A549 (cell line): ENCODE measurements around the gene MTCL1. TPM values are rescaled to one million over a fixed set of nuclear protein-coding genes. Genes with fewer than 3 reads are reported as not detected.

Source experiments
- ATAC-seq, 2 experiments: fragments of 200-7000 bp in 1 of 2; fragments of >200 bp in 1 of 2; cut with Nextera tagmentation in 1 of 2; cut with Tn5 transposase in 1 of 2; 3 replicates each; pipeline versions ENCODE4 v1.8.0 to v1.9.1; 2018 to 2020; ENCODE audit warnings: mild to moderate bottlenecking in 1 of 2, moderate library complexity in 1 of 2
- CTCF ChIA-PET: fragments of 300-600 bp; sonication (Branson Sonifier 250); formaldehyde crosslinking; extraction: SDS; loops from one replicate; lab custom pipeline; 2021; ENCODE audit warnings: antibody characterized with exemption, inconsistent platforms; lab: Yijun Ruan, JAX
- POLR2A ChIA-PET: fragments of 350-600 bp; formaldehyde crosslinking; extraction: SDS; loops from one replicate; lab custom pipeline; 2021; ENCODE audit warnings: antibody characterized with exemption, inconsistent platforms; lab: Yijun Ruan, JAX
- DNase-seq, 2 experiments: peaks; one replicate each; pipeline versions ENCODE4 v3.0.0 to v3.0.0-alpha.2; 2011 to 2016; ENCODE audit warnings: low read depth in 1 of 2, low spot score in 1 of 2
- FAIRE-seq: peaks from 2 replicates; lab custom pipeline; 2011; peaks lifted over from hg19 to GRCh38; lab: Jason Lieb, UNC
- H3K27ac ChIP-seq, 2 experiments: fragments of >200 bp; sonication (Bioruptor Twin); formaldehyde crosslinking; 3 replicates each; pipeline ENCODE4 v1.5.1; 2016 to 2017
- H3K4me1 ChIP-seq: fragments of >200 bp; sonication (Bioruptor Twin); formaldehyde crosslinking; 3 replicates; pipeline ENCODE4 v1.6.1; 2016
- H3K4me2 ChIP-seq: fragments of >200 bp; sonication (Bioruptor Twin); formaldehyde crosslinking; 3 replicates; pipeline ENCODE4 v1.6.1; 2016
- H3K4me3 ChIP-seq: fragments of >200 bp; sonication (Bioruptor Twin); formaldehyde crosslinking; 3 replicates; pipeline ENCODE4 v1.5.1; 2016
- H3K9me3 ChIP-seq: fragments of >200 bp; sonication (Bioruptor Twin); formaldehyde crosslinking; 3 replicates; pipeline ENCODE4 v1.6.1; 2016
- CHD4 ChIP-seq: fragments of 200-600 bp; sonication (generic); IDR thresholded peaks from 2 replicates; pipeline ENCODE4 v1.6.1; 2016; ENCODE audit warnings: antibody characterized with exemption, mild to moderate bottlenecking, borderline replicate concordance
- E2F6 ChIP-seq: IDR thresholded peaks from 2 replicates; pipeline ENCODE4 v1.6.1; 2012; ENCODE audit warnings: low read depth, borderline replicate concordance
- EHF ChIP-seq: fragments of 250-450 bp; sonication (Bioruptor Pico); IDR thresholded peaks from 2 replicates; pipeline ENCODE4 v1.5.0; 2020; ENCODE audit warnings: mild to moderate bottlenecking
- EHMT2 ChIP-seq: fragments of 200-600 bp; sonication (generic); IDR thresholded peaks from 2 replicates; pipeline ENCODE4 v1.6.1; 2016; ENCODE audit warnings: antibody characterized with exemption, low read depth, mild to moderate bottlenecking, moderate library complexity
- HEYL ChIP-seq: fragments of 250-450 bp; sonication (Bioruptor Pico); IDR thresholded peaks from 2 replicates; pipeline ENCODE4 v1.8.0; 2021; ENCODE audit warnings: mild to moderate bottlenecking, moderate library complexity
- HOXA7 ChIP-seq: fragments of 250-450 bp; sonication (Bioruptor Pico); IDR thresholded peaks from 2 replicates; pipeline ENCODE4 v1.5.0; 2020; ENCODE audit warnings: mild to moderate bottlenecking, moderate library complexity
- JUNB ChIP-seq: fragments of >200 bp; sonication (Bioruptor Twin); formaldehyde crosslinking; IDR thresholded peaks from 2 replicates; pipeline ENCODE4 v1.6.1; 2016
- KDM1A ChIP-seq: fragments of 200-600 bp; sonication (generic); IDR thresholded peaks from 2 replicates; pipeline ENCODE4 v1.6.1; 2016; ENCODE audit warnings: low read depth, mild to moderate bottlenecking
- KDM5A ChIP-seq: fragments of 200-600 bp; sonication (generic); IDR thresholded peaks from 2 replicates; pipeline ENCODE4 v1.6.1; 2016; ENCODE audit warnings: antibody characterized with exemption, mild to moderate bottlenecking
- MAZ ChIP-seq: fragments of 150-350 bp; IDR thresholded peaks from 2 replicates; pipeline ENCODE4 v1.6.1; 2014; ENCODE audit warnings: antibody characterized with exemption, low read depth, low read length, borderline replicate concordance
- NFE2L2 ChIP-seq: fragments of 150-350 bp; conservative IDR thresholded peaks from 2 replicates; pipeline ENCODE4 v1.6.1; 2014; ENCODE audit warnings: low read length
- NR3C1 ChIP-seq: fragments of >200 bp; sonication (Bioruptor Twin); formaldehyde crosslinking; IDR thresholded peaks from 3 replicates; pipeline ENCODE4 v1.6.1; 2017
- PHF8 ChIP-seq: fragments of 200-600 bp; sonication (generic); IDR thresholded peaks from 2 replicates; pipeline ENCODE4 v1.6.1; 2016; ENCODE audit warnings: low read depth, mild to moderate bottlenecking, antibody characterized with exemption, moderate library complexity, borderline replicate concordance
- POLR2AphosphoS2 ChIP-seq: conservative IDR thresholded peaks from 2 replicates; pipeline ENCODE4 v1.6.1; 2012; ENCODE audit warnings: low read length, improper control_type of control experiment, inconsistent platforms
- RARB ChIP-seq: fragments of 250-450 bp; sonication (Bioruptor Pico); IDR thresholded peaks from 2 replicates; pipeline ENCODE4 v1.8.0; 2021; ENCODE audit warnings: mild to moderate bottlenecking, moderate library complexity
- RCOR1 ChIP-seq: fragments of 150-350 bp; IDR thresholded peaks from 2 replicates; pipeline ENCODE4 v1.6.1; 2014; ENCODE audit warnings: antibody characterized with exemption, low read length, low read depth
- RFX5 ChIP-seq: fragments of 450-650 bp; IDR thresholded peaks from 2 replicates; pipeline ENCODE4 v1.7.1; 2014; ENCODE audit warnings: antibody characterized with exemption, mild to moderate bottlenecking, moderate library complexity
- RNF2 ChIP-seq: fragments of 200-600 bp; sonication (generic); IDR thresholded peaks from 2 replicates; pipeline ENCODE4 v1.6.1; 2016; ENCODE audit warnings: low read depth, mild to moderate bottlenecking, antibody characterized with exemption, moderate library complexity, borderline replicate concordance
- SMC3 ChIP-seq: fragments of >200 bp; sonication (Bioruptor Twin); formaldehyde crosslinking; IDR thresholded peaks from 3 replicates; pipeline ENCODE4 v1.6.1; 2018; ENCODE audit warnings: inconsistent platforms
- SREBF2 ChIP-seq: fragments of 450-650 bp; IDR thresholded peaks from 2 replicates; pipeline ENCODE4 v1.6.1; 2014; ENCODE audit warnings: mild to moderate bottlenecking, moderate library complexity
- TP53 ChIP-seq: fragments of 250-450 bp; sonication (Bioruptor Pico); IDR thresholded peaks from 2 replicates; pipeline ENCODE4 v1.5.0; 2021; ENCODE audit warnings: mild to moderate bottlenecking, moderate library complexity
- USF2 ChIP-seq: fragments of 450-650 bp; IDR thresholded peaks from 2 replicates; pipeline ENCODE4 v1.6.1; 2014; ENCODE audit warnings: antibody characterized with exemption
- ZC3H11A ChIP-seq: fragments of 450-650 bp; IDR thresholded peaks from 2 replicates; pipeline ENCODE4 v1.6.1; 2014; ENCODE audit warnings: antibody characterized with exemption, mild to moderate bottlenecking
- ZSCAN20 ChIP-seq: fragments of 250-450 bp; sonication (Bioruptor Pico); IDR thresholded peaks from 2 replicates; pipeline ENCODE4 v1.8.0; 2022; ENCODE audit warnings: mild to moderate bottlenecking, moderate library complexity
- WGBS: methylation state at CpG from one replicate; pipeline ENCODE4 v1.1.6; 2017; ENCODE audit errors: missing lambda C conversion rate; 5-methylcytosine and 5-hydroxymethylcytosine counted together
- polyA plus RNA-seq, 4 experiments: library from polyadenylated mRNA; depleted of rRNA in 3 of 4; stranded (reverse); fragments of >200 nt; fragmentation: RNase III in 1 of 4; extraction: RNeasy Plus Mini Kit Qiagen cat#74134 plus additional on column Dnase treatment in 1 of 4; gene quantifications; 2 replicates in 3 of 4; 3 replicates in 1 of 4; pipeline ENCODE4 v1.2.3, GENCODE V29; 2011 to 2017
- TF ChIP-seq, protein P1 (sequence below): fragments of 250-450 bp; sonication (Bioruptor Pico); IDR thresholded peaks from 2 replicates; pipeline ENCODE4 v1.5.0; 2021; ENCODE audit warnings: mild to moderate bottlenecking, moderate library complexity, borderline replicate concordance
- TF ChIP-seq, protein P2 (sequence below): IDR thresholded peaks from 2 replicates; pipeline ENCODE4 v1.6.1; 2012
- TF ChIP-seq, protein P3 (sequence below): fragments of 150-350 bp; IDR thresholded peaks from 2 replicates; pipeline ENCODE4 v1.6.1; 2014; ENCODE audit warnings: low read depth, mild to moderate bottlenecking, low read length
- TF ChIP-seq, protein P4 (sequence below): IDR thresholded peaks from 2 replicates; pipeline ENCODE4 v1.6.1; 2012

The MTCL1 gene
- polyA plus RNA-seq, 2 of the 4 experiments (the other 2 are of a cell fraction) = 44.4 to 49.6 TPM

DNA sequence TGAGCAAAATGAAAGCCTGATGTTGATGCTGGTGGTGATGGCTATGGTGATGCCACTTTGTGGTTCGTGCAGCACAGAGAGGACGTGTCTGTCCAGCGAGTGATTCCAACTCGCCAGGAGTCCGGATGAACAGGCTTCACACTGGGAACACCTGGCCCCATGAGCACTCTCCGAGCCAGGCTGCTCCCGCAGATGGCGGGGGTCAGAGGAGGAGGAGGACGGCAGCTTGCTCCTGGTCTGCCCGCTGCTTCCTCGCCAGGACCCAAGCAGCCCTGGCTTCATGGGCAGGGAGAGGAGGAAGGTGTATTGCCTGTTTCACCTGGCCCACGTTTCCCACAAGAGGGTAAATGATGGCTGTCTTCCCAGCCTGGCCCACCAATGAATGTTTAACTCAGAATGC lies 121.6 kb downstream of the MTCL1 start:
- FAIRE-seq (no peak), ATAC-seq (no peak), DNase-seq (no peak)
- H3K4me3 ChIP-seq = no peak overlapping the region
- H3K9me3 ChIP-seq = no peaks in the 10 kb centered on the region
- WGBS = 86% methylated on average over 6 of the region's 12 CpGs
- H3K4me2 ChIP-seq = no peak overlapping the region
- peak overlapping the region in 1 of 2 experiments; percentile 28; a peak in 1 of 6 replicates for H3K27ac ChIP-seq
- peaks cover 9% of the 10 kb centered on the region; the same call in 1 of the 3 replicates for H3K4me1 ChIP-seq
- ChIA-PET CTCF (interaction anchor here (1.0 to 2.1 kb wide), 3 partner anchors 11 to 161 kb away, joined by 3 to 5 read pairs (median 5); no protein-coding TSS in a partner anchor), POLR2A (no interaction called here)
- TF ChIP-seq POLR2AphosphoS2 (no peak), E2F6 (no peak), HEYL (no peak), MAZ (no peak), EHMT2 (no peak), KDM1A (no peak), HOXA7 (CRISPR knock-in tag) (no peak), USF2 (no peak), PHF8 (no peak), RCOR1 (no peak), JUNB (no peak), ZSCAN20 (no peak), SMC3 (no peak)
- TF ChIP-seq, protein P1, sequence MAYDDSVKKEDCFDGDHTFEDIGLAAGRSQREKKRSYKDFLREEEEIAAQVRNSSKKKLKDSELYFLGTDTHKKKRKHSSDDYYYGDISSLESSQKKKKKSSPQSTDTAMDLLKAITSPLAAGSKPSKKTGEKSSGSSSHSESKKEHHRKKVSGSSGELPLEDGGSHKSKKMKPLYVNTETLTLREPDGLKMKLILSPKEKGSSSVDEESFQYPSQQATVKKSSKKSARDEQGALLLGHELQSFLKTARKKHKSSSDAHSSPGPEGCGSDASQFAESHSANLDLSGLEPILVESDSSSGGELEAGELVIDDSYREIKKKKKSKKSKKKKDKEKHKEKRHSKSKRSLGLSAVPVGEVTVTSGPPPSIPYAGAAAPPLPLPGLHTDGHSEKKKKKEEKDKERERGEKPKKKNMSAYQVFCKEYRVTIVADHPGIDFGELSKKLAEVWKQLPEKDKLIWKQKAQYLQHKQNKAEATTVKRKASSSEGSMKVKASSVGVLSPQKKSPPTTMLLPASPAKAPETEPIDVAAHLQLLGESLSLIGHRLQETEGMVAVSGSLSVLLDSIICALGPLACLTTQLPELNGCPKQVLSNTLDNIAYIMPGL (CRISPR knock-in tag) = no peak
- TF ChIP-seq, protein P2, sequence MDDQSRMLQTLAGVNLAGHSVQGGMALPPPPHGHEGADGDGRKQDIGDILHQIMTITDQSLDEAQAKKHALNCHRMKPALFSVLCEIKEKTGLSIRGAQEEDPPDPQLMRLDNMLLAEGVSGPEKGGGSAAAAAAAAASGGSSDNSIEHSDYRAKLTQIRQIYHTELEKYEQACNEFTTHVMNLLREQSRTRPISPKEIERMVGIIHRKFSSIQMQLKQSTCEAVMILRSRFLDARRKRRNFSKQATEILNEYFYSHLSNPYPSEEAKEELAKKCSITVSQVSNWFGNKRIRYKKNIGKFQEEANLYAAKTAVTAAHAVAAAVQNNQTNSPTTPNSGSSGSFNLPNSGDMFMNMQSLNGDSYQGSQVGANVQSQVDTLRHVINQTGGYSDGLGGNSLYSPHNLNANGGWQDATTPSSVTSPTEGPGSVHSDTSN = no peak
- TF ChIP-seq, protein P3, sequence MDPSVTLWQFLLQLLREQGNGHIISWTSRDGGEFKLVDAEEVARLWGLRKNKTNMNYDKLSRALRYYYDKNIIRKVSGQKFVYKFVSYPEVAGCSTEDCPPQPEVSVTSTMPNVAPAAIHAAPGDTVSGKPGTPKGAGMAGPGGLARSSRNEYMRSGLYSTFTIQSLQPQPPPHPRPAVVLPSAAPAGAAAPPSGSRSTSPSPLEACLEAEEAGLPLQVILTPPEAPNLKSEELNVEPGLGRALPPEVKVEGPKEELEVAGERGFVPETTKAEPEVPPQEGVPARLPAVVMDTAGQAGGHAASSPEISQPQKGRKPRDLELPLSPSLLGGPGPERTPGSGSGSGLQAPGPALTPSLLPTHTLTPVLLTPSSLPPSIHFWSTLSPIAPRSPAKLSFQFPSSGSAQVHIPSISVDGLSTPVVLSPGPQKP = no peak
- TF ChIP-seq, protein P4, sequence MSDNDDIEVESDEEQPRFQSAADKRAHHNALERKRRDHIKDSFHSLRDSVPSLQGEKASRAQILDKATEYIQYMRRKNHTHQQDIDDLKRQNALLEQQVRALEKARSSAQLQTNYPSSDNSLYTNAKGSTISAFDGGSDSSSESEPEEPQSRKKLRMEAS = no peak

GRCh38 chr18:8828300-8828699 lies 122.9 kb downstream of the MTCL1 start:
- CTCF ChIA-PET = no interaction called here
- H3K27ac ChIP-seq = peak overlapping the region in 1 of 2 experiments; percentile 64; a peak in 2 of 6 replicates
- DNase-seq = no peak
- H3K9me3 ChIP-seq = no peaks in the 10 kb centered on the region
- H3K4me3 ChIP-seq = no peak overlapping the region
- 90% methylated on average over 7 of the region's 7 CpGs for WGBS
- FAIRE-seq = no peak
- no peak for ATAC-seq
- H3K4me2 ChIP-seq = no peak overlapping the region
- H3K4me1 ChIP-seq = peaks cover 9% of the 10 kb centered on the region; the same call in 1 of the 3 replicates
- POLR2A ChIA-PET = no interaction called here
- TF ChIP-seq SREBF2 (no peak), RARB (CRISPR knock-in tag) (no peak), USF2 (no peak), KDM5A (no peak), EHF (no peak), RNF2 (no peak), ZC3H11A (no peak), EHMT2 (no peak), TP53 (no peak), RFX5 (no peak), CHD4 (no peak), NFE2L2 (no peak), MAZ (no peak), NR3C1 (no peak)
- TF ChIP-seq, protein P1 (CRISPR knock-in tag) = no peak
- TF ChIP-seq, protein P2 = no peak
